ENCODE measurements around the gene NBAS.

Gene NBAS

GRCh38 chr2:15120631-15121030 lies 440.5 kb downstream of the NBAS start:
- Mint-ChIP-seq H3K4me1 (peaks cover 6% of the 10 kb centered on the region), H3K27me3 (peaks cover 10% of the 10 kb centered on the region), H3K27ac (no peak overlapping the region), H3K36me3 (peaks cover 6% of the 10 kb centered on the region), H3K4me3 (no peak overlapping the region), H3K9me3 (peaks cover 10% of the 10 kb centered on the region)
- ATAC-seq: no peak

GRCh38 chr2:15119722-15120175 lies 441.4 kb downstream of the NBAS start:
- H3K27me3 Mint-ChIP-seq: peaks cover 10% of the 10 kb centered on the region
- peaks cover 8% of the 10 kb centered on the region for H3K9me3 Mint-ChIP-seq
- H3K4me3 Mint-ChIP-seq: no peak overlapping the region
- no peak for ATAC-seq
- H3K36me3 Mint-ChIP-seq: peaks cover 6% of the 10 kb centered on the region
- peaks cover 6% of the 10 kb centered on the region for H3K4me1 Mint-ChIP-seq
- H3K27ac Mint-ChIP-seq: no peak overlapping the region

GRCh38 chr2:15117409-15118050 lies 443.6 kb downstream of the NBAS start:
- H3K4me3 Mint-ChIP-seq: no peak overlapping the region
- H3K27ac Mint-ChIP-seq: no peak overlapping the region
- peaks cover 6% of the 10 kb centered on the region for H3K4me1 Mint-ChIP-seq

More at GRCh38 chr2:15117409-15118050, 443.6 kb downstream of the NBAS start:
- no peak for ATAC-seq
- H3K36me3 Mint-ChIP-seq: peaks cover 17% of the 10 kb centered on the region
- H3K27me3 Mint-ChIP-seq: peaks cover 10% of the 10 kb centered on the region
- peaks cover 15% of the 10 kb centered on the region for H3K9me3 Mint-ChIP-seq
